Measurements from ENCODE around the gene KITLG.

DNA sequence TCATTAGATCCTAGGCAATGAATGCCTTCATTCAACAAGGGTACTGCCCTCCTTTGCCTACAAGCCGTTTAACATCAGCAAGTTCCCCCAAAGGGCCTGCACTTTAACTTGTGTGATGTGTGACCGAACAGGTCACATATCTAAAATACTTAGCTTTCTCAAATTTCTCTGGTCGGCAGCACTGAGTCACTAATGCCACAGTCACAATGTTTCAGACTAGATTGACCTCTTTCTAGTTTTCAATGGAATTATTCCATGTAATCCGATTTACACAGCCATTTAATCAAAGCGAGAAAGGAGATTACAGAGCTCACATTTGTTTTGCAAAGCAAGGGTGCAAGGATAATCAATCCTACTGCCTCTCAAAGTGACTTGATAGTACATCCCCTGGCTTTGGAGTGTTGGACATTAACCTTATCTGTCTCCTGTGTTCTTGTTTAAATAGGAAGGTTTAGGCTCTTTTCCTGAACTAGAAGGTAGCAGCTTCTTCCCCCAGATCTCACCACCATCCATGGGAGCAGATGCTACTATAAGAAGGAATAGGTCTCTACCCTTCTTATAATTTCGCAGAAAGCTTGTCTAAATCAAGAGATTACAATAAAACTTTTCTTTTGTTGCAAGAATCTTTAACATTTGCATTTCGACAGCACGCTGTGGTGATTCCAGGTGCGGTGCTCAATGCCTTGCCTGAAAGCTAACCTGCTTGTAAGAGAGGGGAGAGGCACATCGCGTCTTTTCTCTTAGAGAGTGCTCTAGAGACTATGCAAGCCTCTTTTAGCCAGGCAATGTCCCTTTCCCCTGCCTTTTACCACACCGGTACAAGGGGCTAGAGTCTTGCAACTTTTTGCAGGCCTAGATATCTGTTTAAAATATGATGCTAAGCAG lies 1.8 kb downstream of the KITLG start:
- no peak for TF ChIP-seq POLR2A (IDR thresholded peaks at IDR 0.05)
- no peak for TF ChIP-seq CTCF (IDR thresholded peaks at IDR 0.05)

Measured in testis (tissue), 2 donors.